Body of pancreas (tissue), 4 donors: Measurements from ENCODE around the gene FAAP24. TPM values are rescaled to one million over a fixed set of nuclear protein-coding genes. Genes with fewer than 3 reads are reported as not detected.
"Not testable (repeated sequence)": the region's sequence is repeated elsewhere in the genome, so short reads cannot be mapped to it uniquely, and the experiment has no call there.

Experiments used
- ATAC-seq: fragments of 150-250 bp; one replicate; pipeline ENCODE4 v1.9.1; 2016
- DNase-seq, 4 donors: peaks; one replicate each; pipeline ENCODE4 v3.0.0-alpha.2; 2019
- H3K27ac ChIP-seq, 4 donors: fragments of 200-600 bp; sonication (generic); 1 replicate in 3 of 4; 2 replicates in 1 of 4; pipeline versions ENCODE4 v1.5.1 to v1.6.1; 2016 to 2019; ENCODE audit warnings: mild to moderate bottlenecking in 1 of 4, mixed read lengths in 1 of 4, moderate library complexity in 1 of 4
- H3K27me3 ChIP-seq, 2 donors: fragments of 200-600 bp; sonication (generic); one replicate each; pipeline ENCODE4 v1.6.0; 2016; ENCODE audit warnings: mild to moderate bottlenecking in 1 of 2
- H3K36me3 ChIP-seq, 2 donors: fragments of 200-600 bp; sonication (generic); replicated peaks in 1 of 2; 2 replicates each; pipeline ENCODE4 v1.5.1; 2016; ENCODE audit warnings: low read depth in 2 of 2; ENCODE audit not compliant: insufficient read depth in 1 of 2
- H3K4me1 ChIP-seq: fragments of 200-600 bp; sonication (generic); one replicate; pipeline ENCODE4 v1.6.0; 2016
- H3K4me3 ChIP-seq, 2 donors: fragments of 200-600 bp; sonication (generic); 1 replicate in 1 of 2; 2 replicates in 1 of 2; pipeline ENCODE4 v1.5.1; 2016 to 2019
- H3K9me3 ChIP-seq, 3 donors: fragments of 200-600 bp; sonication (generic); 1 replicate in 2 of 3; 2 replicates in 1 of 3; pipeline ENCODE4 v1.5.1; 2016
- POLR2A ChIP-seq, 3 donors: fragments of 450-650 bp; IDR thresholded peaks; one replicate each; pipeline ENCODE4 v1.6.1; 2016; ENCODE audit warnings: antibody characterized with exemption in 3 of 3, mild to moderate bottlenecking in 2 of 3
- WGBS, 2 donors: methylation state at CpG; one replicate each; pipeline ENCODE4 v1.1.5; 2017; 5-methylcytosine and 5-hydroxymethylcytosine counted together
- intact Hi-C: fragments of 100-400 bp; cut with DNase I; formaldehyde crosslinking; loops from one replicate; pipeline ENCODE4 v1.15.1; 2023
- total RNA-seq, 2 donors: library from RNA; depleted of rRNA; stranded (reverse); fragments of >200 nt; gene quantifications; one replicate each; pipeline ENCODE4 v1.1.0, GENCODE V29; 2016
- TF ChIP-seq, protein P1 (sequence below), 7 experiments: fragments of 450-650 bp in 4 of 7; fragments of 200-600 bp in 3 of 7; sonication (generic) in 3 of 7; IDR thresholded peaks; one replicate each; pipeline ENCODE4 v1.5.1; 2016 to 2019; ENCODE audit warnings: antibody characterized with exemption in 7 of 7

Gene FAAP24
- total RNA-seq, 2 donors from 2014 or later, result 4.9 TPM; not detected in 1

DNA sequence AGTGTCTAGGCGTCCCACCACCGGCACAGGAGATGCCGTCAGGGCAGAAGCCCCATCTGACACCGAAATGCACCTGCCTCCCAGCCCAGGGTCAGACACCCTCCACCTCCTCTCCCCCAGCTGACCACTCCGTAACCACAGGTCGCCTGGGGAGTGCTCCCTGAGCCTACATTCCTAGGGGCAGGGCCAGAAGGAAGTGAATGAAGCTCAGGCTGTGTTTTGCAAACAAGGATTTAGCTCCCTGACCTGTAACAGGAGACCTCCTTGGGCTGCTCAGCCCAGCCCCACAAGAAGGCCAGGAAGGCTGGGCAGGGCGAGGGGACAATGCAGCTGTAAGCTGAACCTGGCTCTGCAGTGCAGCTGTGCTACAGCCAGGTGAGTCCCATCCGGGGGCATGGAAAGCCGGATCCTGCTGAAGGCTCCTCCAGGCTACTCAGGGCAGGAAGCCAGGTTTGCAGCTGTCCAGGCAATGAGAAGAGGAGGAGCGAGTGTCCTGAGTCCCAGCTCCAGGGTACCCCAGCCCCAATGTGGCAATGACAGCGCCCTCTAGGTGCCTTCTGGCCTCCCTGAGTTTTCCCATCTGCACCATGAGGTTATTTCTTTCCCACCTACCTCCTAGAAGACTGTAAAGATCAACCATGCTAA, 50.6 kb downstream of the FAAP24 start:
- Histone ChIP-seq H3K36me3 (no peaks in the 10 kb centered on the region), H3K4me1 (peaks cover 5% of the 10 kb centered on the region), H3K27me3 (no peaks in the 10 kb centered on the region), H3K9me3 (no peaks in the 10 kb centered on the region), H3K27ac (peak overlapping the region in 1 of 4 donors; percentile 13), H3K4me3 (no peak overlapping the region)
- TF ChIP-seq, protein P1, sequence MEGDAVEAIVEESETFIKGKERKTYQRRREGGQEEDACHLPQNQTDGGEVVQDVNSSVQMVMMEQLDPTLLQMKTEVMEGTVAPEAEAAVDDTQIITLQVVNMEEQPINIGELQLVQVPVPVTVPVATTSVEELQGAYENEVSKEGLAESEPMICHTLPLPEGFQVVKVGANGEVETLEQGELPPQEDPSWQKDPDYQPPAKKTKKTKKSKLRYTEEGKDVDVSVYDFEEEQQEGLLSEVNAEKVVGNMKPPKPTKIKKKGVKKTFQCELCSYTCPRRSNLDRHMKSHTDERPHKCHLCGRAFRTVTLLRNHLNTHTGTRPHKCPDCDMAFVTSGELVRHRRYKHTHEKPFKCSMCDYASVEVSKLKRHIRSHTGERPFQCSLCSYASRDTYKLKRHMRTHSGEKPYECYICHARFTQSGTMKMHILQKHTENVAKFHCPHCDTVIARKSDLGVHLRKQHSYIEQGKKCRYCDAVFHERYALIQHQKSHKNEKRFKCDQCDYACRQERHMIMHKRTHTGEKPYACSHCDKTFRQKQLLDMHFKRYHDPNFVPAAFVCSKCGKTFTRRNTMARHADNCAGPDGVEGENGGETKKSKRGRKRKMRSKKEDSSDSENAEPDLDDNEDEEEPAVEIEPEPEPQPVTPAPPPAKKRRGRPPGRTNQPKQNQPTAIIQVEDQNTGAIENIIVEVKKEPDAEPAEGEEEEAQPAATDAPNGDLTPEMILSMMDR (IDR thresholded peaks at IDR 0.05), result no peak
- no peak for TF ChIP-seq POLR2A (IDR thresholded peaks at IDR 0.05)
- no peak for DNase-seq
- no peak for ATAC-seq
- intact Hi-C loops, result no loop called here
- 63 to 67% methylated on average over 10 to 11 of the region's 11 CpGs for WGBS, 2 donors

DNA sequence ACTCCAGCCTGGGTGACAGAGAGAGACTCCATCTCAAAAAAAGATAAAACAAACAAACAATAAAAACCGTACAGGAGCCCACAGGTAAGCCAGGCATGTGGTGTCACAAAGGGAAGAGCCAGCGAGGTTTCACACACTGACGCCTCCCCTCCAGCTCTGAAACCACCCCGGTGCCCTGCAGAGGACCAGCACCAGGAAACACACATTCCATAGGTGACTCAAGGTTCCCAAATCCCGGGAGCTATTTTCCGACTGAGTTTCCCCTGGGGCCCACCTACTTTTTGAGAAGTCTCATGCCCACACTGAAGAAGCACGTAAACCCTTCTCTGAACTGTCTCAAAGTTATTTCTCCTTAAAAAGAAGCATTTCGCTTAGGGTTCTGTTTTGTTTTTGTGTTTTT, 52.4 kb downstream of the FAAP24 start:
- ATAC-seq, result no peak
- Histone ChIP-seq H3K9me3 (no peaks in the 10 kb centered on the region), H3K4me1 (peaks cover 5% of the 10 kb centered on the region), H3K4me3 (no peak overlapping the region), H3K27me3 (no peaks in the 10 kb centered on the region), H3K27ac (no peak overlapping the region), H3K36me3 (no peaks in the 10 kb centered on the region)
- intact Hi-C loops, result no loop called here
- TF ChIP-seq, protein P1 (IDR thresholded peaks at IDR 0.05), result no peak
- TF ChIP-seq POLR2A (IDR thresholded peaks at IDR 0.05), result no peak
- no peak for DNase-seq
- WGBS, 2 donors, result 81 to 87% methylated on average over 8 of the region's 8 CpGs

DNA sequence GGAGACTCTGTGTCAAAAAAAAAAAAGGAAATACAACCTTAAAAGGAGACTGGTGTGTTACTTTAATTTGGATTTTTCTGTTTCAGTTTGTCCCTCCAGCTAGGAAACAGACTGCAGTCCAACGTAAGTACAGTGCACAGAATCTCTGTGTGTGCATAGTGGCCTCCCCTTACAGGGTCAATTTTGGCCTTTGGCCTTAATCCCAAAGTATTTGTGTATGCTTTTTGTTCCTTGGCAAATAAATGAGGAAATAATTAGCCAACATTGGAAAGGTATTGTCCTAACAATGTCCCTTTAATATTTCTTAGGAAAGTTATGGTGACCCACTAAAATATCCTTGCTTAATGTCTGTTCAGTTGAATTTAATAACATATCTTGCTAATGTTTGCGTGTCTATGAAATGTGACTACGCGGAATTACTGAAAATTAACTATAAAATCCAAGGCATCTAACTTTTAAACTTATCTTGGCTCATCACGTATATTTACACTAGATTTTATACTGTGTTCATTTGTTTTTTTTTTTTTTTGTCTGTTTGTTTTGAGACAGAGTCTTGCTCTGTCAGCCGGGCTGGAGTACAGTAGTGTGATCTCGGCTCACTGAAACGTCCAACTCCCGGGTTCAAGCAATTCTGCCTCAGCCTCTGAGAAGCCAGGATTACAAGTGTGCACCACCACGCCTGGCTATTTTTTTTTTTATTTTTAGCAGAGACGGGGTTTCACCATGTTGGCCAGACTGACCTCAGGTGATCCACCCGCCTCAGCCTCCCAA, 53.6 kb downstream of the FAAP24 start:
- intact Hi-C loops, DNase-seq, H3K4me1 ChIP-seq, H3K9me3 ChIP-seq, H3K4me3 ChIP-seq, ATAC-seq, H3K36me3 ChIP-seq, H3K27me3 ChIP-seq: not testable (repeated sequence)
- H3K27ac ChIP-seq, result peak overlapping the region in 2 of 4 donors; percentile 36 to 40
- WGBS, 2 donors, result 66 to 76% methylated on average over 12 of the region's 12 CpGs

DNA sequence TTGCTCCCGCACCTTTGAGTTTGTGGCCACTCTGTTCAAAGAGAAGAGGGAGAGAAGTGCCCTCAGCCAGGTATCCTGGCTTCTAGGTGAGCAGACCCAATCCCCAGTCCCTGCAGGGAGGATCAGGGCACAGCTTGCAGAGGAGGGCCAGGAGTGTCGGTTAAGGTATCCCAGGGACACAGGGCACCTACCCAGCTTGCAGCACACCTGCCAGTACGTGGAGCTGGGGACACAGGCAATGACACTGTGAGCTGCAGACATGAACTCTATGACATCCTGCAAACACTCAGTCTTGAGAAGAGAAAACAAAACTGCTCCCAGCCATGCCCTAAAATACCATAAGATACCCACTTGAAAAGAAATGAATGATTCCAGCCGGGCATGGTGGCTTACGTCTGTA, 54.6 kb downstream of the FAAP24 start:
- ATAC-seq, H3K4me3 ChIP-seq, H3K4me1 ChIP-seq, DNase-seq, H3K27me3 ChIP-seq, H3K36me3 ChIP-seq, H3K9me3 ChIP-seq, intact Hi-C loops: not testable (repeated sequence)
- WGBS, 2 donors, result 88 to 95% methylated on average over 3 to 5 of the region's 5 CpGs
- peak overlapping the region in 2 of 4 donors; percentile 0 to 40 for H3K27ac ChIP-seq

Other genes starting within 250 kb of the FAAP24 start
- gene SLC7A9, start 102.5 kb upstream of the FAAP24 start, total RNA-seq, result not detected
- gene CEP89, start 284 bp upstream of the FAAP24 start, total RNA-seq, result 1 to 10 TPM; 7.8 to 8.6 TPM
- gene RHPN2, start 92.6 kb downstream of the FAAP24 start, total RNA-seq, result 10 to 100 TPM; 11.2 to 54.4 TPM
- 1 to 10 TPM; 6.6 to 7.0 TPM for gene GPATCH1, start 108.9 kb downstream of the FAAP24 start, total RNA-seq
- gene WDR88, start 159.9 kb downstream of the FAAP24 start, total RNA-seq, result not detected
- gene LRP3, start 222.1 kb downstream of the FAAP24 start, total RNA-seq, result 10 to 100 TPM; 18.1 to 23.3 TPM